NCI-H774 (cell line): ENCODE data around the gene XPO1.
"Not testable (repeated sequence)": the region's sequence is repeated elsewhere in the genome, so short reads cannot be mapped to it uniquely, and the experiment has no call there.

Source experiments
- DNase-seq: peaks from one replicate; lab custom pipeline; 2025; lab: John Stamatoyannopoulos, UW

XPO1 gene

DNA sequence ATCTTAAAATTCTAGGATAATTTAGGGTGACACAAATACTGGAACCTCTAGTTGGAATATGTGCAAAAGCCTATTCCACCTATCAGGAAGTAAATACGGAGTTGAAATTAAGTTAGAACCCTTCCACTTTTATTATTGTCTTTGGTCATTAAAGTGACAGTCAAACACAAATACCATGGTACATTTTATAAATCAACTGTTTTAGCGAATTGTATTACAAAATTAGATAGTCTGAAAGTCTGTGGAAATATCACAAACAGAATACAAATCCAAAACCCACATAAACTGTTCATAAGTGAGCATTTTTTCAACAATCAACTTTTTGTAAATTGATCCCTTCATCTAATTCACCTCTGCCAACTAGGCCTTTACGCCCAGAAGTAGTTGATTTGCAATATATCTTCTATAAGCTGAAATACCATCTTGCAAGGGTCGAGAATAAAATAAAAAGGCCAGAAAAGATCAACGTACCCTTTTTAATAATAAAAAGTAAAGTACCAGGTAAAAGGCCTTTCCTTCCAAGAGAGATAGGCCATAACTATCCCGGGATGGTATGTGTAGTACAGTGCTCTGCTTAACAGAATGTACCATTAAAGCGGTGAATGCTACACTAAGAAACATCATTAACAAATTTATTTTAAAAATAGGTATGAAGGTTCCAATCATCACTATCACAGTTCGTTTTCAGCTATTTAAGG lies 68.6 kb downstream of the XPO1 start:
- no peak for DNase-seq

DNA sequence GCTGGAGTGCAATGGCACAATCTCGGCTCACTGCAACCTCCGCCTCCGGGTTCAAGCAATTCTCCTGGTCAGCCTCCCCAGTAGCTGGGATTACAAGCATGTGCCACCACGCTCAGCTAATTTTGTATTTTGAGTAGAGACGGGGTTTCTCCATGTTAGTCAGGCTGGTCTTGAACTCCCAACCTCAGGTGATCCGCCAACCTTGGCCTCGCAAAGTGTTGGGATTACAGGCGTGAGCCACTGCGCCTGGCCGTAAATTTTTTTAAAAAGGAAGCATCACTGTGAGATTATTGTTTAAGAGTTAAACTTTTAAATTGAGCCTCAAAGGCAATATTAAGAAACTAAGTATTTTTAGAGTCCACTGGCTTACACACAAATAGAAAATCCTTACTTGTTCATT lies 69.9 kb downstream of the XPO1 start:
- not testable (repeated sequence) for DNase-seq

DNA sequence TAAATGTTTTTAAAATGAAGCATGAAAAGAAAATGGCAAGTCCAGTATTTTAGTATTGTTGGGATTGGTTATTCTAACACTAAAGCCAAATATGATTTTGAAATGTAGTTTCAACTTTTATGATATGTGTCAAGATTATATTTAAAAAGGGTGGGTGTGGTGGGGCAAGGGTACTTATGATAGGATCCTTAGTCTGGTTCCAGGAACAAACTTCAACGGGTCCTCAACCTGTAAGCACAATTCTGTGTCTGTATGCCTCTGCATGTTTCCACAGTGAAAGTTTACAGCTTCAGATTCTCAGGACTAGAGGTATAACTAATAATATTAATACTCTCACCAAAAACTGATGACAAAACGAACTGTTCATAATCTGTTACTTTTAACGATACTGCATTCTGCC lies 73.1 kb downstream of the XPO1 start:
- no peak for DNase-seq

DNA sequence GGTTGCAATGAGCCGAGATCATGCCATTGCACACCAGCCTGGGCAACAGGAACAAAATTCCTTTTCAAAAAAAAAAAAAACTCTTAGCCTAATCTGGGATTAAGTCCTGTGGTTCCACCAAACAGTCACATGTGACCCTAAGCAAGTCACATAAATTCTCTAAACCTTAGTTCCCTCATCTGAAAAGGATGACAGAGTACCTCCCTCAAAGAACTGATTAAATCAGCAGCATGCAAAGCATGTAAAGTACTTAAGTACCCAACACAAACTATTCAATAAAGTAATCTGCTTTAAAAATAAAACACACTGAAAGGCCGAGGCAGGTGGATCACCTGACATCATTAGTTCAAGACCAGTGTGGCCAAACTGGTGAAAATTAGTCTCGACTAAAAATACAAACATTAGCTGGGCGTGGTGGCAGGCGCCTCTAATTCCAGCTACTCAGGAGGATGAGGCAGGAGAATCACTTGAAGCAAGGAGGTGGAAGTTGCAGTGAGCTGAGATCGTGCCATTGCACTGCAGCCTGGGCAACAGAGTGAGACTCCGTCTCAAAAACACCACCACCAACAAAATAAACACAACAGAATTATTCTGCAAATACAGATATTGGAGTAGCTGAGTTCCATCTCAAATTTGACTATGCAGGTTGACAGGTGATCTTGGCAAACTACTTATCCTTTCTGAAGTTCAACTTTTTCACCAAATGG lies 74.2 kb downstream of the XPO1 start:
- DNase-seq: no peak

DNA sequence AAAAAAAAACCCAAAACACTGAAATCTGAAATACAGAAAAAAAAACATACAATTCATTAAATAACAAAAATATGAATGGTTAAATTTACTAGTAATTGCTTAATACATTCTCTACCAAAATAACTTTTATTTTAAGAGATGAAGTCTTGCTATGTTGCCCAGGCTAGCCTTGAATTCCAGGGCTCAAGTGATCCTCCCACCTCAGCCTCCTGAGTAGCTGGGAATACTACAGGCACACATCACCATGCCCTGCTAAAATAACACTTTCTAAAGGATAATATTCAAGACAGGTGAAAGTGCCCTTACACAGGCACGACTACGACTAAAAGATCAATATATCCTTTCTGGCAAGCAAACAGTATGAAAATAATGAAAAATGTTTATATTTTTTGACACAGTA lies 76.8 kb downstream of the XPO1 start:
- DNase-seq: no peak

DNA sequence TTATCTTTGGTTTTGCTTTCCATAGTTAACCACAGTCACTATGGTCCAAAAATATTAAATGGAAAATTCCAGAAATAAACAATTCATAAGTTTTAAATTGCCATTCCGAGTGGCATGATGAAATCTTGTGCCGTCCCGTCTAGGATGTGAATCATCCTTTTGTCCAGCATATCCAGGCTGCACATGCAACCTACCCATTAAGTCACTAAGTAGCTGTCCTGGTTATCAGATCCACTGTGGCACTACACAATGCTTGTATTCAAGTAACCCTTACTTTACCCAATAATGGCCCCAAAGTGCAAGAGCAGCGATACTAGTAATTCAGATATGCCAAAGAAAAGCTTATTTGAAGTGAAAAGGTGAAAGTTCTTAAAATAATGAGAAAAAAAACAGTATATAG lies 78.0 kb downstream of the XPO1 start:
- no peak for DNase-seq

DNA sequence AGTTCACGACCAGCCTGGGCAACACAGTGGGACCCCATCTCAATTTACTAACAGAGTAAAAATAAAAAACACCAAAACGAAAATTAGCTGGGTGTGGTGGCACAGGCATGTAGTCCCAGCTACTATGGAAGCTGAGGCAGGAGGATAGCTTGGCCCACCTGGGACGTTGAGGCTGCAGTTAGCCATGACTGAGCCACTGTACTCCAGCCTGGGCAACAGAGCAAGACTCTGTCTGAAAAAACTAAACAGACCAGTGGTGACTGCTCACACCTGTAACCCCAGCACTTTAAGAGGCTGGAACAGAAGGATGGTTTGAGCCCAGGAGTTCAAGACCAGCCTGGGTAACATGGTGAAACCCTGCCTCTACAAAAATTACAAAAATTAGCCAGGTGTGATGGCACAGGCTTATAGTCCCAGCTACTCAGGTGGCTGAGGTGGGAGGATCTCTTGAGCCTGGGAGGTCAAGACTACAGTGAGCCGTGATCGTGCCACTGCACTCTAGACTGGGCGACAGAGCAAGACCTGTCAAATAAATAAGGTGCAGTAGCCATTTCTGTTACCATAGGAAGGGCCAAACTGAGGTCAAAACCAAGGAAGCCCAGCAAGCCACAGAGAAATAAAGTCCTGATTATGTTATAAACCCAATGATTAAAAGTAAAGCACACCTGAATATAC lies 81.3 kb downstream of the XPO1 start:
- DNase-seq: no peak

DNA sequence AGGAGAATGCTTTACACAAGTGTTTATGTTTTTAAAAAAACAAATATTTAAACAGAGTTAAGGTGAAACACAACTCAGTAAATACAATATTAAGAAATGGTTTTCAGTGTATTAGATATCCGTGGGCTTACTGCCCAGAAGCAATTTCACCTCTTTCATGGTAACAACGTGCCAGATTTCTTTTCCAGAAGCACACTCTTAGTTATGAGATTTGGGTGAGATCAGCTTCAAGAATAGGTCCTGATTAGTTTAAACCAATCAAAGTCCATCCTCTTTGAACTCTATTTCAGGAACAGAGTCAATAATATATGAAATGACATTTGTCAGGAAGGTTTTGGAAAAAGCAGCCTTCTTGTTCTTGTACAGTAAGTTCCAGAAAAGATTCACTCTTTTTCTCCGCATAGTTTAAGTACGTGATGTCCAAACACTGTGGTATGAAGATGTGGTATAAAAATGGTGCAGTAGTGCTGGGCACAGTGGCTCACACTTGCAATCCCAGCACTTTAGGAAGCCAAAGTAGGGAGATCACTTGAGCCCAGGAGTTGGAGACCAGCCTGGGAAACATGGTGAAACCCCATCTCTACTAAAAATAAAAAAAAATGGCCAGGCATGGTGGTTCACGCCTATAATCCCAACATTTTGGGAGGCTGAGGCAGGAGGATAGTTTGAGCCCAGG lies 81.9 kb downstream of the XPO1 start:
- DNase-seq: no peak

DNA sequence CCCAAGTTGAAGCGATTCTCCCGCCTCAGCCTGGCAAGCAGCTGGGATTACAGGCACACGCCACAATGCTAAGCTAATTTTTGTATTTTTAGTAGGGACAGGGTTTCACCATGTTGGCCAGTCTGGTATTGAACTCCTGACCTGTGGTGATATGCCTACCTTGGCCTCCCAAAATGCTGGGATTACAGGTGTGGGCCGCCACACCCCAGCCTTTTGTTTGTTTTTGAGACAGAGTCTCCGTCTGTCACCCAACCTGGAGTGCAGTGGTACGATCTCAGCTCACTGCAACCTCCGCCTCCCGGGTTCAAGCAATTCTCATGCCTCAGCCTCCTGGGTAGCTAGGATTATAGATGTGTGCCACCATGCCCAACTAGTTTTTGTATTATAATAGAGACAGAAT lies 83.2 kb downstream of the XPO1 start:
- not testable (repeated sequence) for DNase-seq

DNA sequence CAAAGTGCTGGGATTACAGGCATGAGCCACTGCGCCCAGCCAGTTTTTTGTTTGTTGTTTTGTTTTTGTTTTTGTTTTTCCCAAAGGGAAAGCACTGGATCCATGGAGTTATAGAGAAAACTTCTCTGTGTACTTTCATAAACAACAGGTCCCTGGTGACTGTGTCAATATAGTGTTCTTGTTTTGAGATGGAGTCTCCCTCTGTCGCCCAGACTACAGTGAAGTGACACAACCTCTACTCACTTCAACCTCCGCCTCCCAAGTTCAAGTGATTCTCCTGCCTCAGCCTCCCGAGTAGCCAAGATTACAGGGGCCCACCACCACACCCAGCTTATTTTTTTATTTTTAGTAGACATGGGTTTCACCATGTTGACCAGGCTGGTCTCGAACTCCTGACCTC lies 83.8 kb downstream of the XPO1 start:
- no peak for DNase-seq

DNA sequence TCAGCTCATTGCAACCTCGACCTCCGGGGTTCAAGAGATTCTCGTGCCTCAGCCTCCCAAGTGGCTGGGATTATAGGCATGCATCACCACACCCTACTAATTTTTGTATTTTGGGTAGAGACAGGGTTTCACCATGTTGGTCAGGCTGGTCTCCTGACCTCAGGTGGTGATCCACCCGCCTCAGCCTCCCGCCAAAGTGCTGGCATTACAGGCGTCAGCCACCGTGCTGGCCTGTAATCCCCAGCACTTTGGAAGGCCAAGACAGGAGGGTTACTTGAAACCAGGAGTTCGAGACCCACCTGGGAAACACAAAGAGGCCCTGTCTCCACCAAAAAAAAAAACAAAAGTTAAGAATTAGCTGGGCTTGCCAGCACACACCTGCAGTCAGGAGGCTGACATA lies 85.8 kb downstream of the XPO1 start:
- DNase-seq: no peak

DNA sequence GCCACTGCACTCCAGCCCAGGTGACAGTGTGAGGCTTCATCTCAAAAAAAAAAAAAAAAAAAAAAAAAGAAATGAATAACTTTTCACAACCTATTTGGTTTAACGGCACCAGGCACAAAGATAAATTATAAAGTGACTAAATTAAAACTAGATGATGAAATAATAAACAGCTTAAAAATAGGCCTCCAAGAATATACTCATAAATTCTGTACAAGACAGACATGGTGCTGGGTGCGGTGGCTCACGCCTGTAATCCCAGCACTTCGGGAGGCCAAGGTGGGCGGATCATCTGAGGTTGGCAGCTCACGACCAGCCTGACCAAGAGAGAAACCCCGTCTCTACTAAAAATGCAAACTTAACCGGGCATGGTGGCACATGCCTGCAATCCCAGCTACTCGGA lies 87.0 kb downstream of the XPO1 start:
- DNase-seq: no peak

DNA sequence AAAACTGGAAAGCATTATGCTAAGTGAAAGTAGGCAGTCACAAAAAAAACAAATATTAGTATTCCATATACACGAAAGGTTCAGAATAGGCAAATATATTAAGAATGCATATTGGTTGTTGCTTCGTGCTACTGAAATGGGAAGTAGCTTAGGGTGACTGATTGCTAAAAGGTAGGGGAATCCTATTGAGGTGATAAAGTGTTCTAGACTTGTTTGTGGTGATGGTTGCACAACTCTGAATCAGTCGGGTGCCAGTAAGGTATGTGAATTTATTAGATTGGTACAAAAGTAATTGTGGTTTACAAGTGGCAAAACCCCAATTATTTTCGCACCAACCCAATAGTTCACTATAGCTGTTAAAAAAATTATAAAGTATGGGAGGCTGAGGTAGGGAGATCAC lies 88.0 kb downstream of the XPO1 start:
- DNase-seq: no peak

DNA sequence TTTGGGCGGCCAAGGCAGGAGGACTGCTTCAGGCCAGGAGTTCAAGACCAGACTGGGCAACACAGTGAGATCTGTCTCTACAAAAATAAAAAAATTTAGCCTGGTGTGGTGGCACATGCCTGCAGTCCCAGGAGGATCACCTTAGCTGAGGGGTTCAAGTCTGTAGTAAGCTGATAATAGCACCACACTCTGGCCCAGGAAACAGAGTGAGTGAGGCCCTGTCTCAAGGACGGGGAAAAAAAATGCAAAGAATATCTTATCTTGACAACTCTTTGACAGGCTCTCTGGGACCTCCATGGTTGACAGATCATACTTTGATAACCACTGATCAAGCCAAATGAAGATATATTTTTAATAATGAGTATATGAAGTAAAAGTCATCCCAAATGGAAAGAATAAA lies 89.9 kb downstream of the XPO1 start:
- DNase-seq: no peak

DNA sequence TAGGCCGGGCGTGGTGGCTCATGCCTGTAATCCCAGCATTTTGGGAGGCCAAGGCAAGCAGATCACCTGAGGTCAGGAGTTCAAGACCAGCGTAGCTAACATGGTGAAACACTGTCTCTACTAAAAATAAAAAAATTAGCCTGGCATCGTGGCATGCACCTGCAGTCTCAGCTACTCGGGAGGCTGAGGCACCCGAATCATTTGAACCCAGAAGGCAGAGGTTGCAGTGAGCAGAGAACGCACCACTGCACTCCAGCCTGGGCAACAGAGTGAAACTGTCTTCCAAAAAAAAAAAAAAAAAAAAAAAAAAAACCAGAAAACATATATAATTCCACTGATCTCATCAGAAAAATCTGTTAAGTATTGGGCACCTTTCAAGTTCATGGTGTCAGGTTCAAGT lies 91.2 kb downstream of the XPO1 start:
- not testable (repeated sequence) for DNase-seq

DNA sequence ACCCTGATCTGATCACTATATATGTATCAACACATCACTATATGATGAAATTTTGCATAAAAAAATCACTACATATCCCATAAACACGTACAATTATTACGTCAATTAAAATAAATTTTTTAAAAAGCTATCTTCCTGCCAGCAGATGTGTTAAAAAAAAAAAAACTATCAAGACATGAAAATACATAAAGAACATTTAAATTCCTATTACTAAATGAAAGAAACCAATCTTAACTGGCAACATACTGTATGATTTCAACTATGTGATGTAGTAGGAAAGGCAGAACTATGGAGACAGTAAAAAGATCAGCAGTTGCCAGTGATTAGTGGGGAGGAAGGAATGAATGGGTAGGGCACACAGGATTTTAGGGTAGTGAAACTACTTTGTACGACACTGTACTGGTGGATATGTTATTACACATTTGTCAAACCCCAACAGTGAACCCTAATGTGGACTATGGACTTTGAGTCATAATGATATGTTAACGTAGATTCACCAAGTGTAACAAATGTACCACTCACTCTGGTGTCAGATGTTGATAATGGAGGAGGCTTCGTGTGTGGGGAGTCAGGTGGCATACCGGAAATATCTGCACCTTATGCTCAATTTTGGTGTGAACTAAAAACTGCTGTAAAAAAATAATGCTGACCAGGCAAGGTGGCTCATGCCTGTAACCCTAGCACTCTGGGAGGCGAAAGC lies 94.7 kb downstream of the XPO1 start:
- DNase-seq: no peak

DNA sequence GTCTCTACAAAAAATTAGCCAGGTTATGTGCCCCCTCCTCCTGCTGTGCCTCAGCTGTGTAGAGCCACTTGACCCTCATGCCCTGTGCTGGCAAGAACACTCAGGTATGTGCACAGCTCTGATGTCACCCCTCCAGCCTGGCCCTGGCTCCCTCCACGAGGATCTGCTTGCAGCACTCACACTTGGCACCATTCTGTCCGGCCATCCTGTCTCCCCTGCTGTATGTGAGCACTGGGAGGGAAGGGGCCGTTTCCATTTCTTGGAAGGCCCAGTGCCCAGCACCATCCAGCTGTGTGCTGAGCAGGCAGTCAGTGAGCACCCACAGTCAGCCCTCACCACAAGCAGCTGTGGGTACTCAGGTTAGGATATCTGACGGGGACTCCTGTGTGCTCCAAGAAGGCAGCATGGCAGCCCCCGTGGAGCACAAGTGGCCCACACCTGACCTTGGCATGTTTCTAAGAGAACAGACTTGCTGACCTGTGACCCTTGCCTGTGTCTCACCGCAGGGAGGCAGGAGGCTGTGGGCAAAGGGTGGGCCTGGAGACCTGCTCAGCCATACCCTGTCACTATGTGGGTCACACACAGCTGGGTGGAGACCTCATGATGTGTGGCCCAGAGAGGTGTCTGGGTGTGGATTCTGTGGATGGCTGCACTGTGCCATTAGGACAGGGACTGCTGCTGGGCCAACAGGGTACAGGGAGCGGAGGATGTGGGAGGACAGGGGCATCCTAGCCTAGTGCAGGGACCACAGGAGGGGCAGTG lies 98.7 kb downstream of the XPO1 start:
- no peak for DNase-seq

DNA sequence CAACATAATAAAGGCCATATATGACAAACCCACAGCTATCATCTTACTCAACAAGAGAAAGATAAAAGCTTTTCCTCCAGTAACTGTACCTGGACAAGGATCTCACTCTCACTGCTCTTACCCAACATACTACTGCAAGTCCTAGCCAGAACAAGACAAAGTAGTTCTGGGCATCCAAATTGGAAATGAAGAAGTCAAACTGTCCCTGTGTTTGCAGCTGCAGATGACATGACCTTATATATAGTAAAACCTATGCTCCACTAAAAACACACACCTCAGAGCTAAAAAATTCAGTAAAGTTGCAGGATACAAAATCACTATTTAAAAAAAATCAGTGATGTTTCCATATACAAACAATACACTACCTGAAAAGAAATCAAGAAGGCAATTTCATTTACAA lies 99.5 kb downstream of the XPO1 start:
- no peak for DNase-seq

DNA sequence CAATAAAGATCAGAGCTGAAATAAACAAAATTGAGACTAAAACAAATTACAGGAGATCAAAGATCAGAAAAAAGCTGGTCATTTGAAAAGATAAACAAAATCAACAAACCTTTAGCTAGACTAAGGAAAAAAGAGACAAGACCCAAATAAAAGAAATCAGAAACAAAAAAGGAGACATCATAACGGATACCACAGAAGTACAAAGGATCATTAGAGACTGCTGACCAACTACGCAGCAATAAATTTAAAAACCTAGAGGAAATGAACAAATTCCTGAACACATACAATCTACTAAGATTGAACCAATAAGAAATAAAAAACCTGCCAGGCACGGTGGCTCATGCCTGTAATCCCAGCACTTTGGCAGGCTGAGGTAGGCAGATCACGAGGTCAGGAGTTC lies 101.0 kb downstream of the XPO1 start:
- no peak for DNase-seq

DNA sequence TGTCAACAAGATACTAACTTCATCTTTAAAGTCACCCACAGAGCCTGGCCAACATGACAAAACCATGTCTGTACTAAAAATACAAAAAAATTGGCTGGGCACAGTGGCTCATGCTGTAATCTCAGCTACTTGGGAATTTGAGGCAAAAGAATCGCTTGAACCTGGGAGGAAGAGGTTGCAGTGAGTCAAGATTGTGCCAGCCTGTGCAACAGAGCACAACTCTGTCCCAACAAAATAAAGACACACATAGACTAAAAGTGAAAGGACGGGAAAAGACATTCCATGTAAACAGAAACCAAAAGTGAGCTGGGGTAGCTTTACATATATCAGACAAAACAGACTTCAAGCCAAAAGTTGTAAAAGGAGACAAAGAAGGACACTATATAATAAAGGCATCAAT lies 102.1 kb downstream of the XPO1 start:
- DNase-seq: no peak

DNA sequence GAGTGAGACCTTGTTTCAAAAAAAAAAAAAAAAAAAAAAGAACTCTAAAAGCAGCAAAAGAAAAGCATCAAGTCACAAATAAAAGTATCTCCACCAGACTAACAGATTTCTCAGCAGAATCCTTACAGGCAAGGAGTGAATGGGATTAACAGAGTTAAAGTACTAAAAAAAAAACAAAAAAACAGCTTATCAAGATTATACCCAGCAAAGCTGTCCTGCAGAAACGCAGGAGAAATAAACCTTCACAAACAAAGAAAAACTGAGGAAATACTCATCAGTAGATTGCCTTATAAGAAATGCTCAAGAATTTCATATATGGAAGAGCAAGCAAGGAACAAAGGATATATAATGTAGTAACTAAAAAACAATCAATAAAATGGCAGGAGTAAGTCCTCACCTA lies 102.9 kb downstream of the XPO1 start:
- no peak for DNase-seq

DNA sequence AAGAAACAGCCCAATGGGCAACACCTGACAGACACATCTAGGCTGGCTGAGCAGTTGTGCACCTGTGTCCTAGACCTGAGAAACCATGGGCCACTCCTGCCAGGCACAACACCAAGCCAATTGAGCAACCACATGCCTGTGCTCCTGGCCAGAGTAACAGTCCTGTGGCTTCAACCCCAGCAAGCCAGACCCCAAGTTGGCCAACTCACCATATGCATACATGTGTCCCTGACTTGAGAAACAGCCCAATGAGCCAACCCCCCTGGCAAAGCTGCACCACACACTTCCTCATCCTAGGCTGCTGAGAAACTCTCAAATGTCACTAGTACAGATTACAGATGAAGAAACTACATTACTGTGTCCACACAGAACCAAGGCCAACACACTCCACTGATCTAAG lies 103.8 kb downstream of the XPO1 start:
- DNase-seq: no peak
